GM19240 (cell line): ENCODE results near the gene FBXW2.
"Not testable (repeated sequence)": the region's sequence is repeated elsewhere in the genome, so short reads cannot be mapped to it uniquely, and the experiment has no call there.

Source experiments
- DNase-seq: peaks from one replicate; pipeline ENCODE4 v3.0.0; 2011; ENCODE audit warnings: low spot score; ENCODE audit not compliant: insufficient read length

FBXW2 gene

DNA sequence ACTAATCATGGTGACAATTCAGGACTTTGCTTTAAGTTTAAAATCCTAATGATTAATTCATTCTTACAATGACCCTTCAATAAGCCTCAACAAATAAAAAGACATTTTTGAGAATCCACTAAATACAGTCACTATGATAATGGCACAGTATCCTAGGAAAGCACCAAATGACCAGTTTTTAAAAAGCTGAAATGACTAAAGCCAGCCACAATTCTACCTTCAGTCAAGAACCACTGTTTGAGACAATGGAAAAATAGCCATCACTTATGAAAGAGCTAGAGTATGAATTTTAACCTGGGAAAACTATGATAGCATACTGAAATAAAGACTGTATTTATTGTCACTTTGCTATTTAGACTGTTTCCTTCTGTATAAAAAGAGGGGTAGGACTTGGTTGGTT is 14.0 kb downstream of the FBXW2 start:
- DNase-seq = no peak

DNA sequence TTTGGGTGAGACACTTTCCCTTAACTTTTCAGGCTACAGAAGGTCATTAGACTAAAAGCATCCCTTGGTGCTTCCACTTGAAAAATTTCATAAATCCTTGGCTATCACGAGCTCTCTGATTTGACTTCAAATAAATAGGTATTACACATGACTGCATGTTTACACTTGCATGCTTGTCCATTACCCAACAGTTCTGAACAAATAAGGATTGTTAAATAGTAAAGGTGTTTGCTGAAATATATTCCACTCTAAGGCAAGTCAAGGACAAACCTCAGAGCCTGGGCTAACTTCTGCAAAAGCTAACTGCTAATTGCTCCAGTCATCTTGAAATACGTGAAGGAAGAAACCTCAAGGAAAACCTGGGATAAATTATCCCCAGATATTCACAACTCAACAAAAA is 14.5 kb downstream of the FBXW2 start:
- no peak for DNase-seq

DNA sequence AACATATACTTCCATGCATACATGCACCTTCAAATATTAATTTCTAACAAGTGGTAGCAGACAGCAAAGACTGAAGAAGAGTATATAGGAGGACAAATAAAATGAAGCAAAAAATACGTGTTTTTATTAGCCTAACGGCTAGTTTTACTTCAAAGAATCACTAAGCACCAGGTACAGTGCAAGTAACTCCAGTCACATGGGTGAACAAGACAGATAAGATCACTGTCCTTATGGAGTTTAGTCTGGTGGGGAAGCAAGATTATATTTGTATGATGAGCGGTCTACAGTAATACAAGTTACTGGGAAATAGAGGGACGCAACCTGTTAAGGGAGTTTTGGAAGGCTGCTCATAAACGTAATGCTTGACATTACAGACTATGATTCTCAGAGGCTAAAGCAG is 16.0 kb downstream of the FBXW2 start:
- DNase-seq = no peak

DNA sequence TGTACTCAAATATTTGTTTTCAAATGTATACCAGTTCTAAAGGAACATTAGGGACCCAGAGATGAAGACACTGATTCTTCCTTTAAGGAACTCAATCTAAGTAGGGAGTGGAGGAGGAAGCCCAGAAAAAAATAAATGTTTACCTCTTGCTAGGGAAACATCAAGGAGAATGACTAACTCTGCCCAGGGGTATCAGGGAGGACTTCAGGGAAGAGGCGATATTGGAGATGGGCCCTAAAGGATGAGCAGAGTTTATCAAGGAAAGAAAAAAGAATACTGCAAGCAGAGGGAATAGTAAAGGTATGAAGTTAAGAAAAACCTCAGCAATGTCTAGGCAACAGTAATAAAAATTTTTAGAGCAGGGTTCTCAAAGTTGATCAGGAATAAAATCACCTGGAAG is 16.4 kb downstream of the FBXW2 start:
- no peak for DNase-seq

DNA sequence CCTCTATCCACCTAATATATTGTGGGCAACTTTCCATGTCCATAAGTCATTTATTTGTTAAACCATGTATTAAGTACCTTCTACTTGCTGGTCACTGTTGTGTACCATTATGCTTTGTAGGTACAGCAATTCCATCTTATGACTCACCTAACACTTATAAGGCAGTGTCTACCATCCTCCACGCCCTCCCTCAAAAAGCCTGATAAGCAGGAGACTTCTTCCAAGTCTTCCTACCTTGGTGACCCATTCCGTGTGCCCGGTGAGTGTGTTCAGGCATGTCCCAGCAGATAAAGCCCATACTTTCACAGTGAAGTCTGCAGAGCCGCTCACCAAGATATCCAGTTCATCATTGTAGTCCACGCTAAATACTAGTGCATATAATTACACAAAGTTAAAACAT is 17.4 kb downstream of the FBXW2 start:
- DNase-seq = no peak

DNA sequence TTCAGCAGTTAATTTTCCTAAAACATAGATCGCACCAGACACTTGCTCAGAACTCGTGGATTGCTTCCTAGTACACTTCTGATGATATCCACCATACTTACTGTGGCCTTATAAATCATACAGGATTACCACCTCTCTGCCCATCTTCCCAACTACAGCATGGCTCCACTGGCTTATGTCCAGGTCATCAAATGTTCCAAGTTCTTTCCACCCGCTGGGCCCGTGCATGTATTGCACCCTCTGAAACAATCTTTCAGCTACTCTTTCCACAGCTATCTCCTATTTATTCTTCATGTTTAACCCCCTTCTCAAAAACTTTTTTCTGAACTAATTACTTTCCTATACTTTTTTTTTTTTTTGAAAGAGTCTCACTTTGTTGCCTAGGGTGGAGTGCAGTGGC is 18.5 kb downstream of the FBXW2 start:
- DNase-seq = no peak

DNA sequence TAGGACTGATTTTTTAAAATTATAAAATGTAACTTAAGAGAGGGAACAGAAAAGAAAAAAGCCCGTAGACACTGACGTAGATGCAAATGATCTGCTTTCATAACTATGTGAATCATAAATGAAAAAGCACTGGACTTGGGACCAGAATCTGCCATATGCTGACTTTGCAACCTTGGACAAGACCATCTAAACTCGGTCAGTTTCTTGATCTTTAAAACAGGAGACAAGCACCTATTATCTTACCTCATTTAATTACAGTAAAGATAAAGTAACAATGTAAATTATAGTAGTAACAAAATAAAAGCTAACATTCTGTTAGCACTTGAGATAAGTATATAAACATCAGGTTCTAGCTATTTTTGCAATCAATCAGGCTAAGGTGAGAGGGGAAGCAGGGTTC is 20.0 kb downstream of the FBXW2 start:
- DNase-seq = no peak

DNA sequence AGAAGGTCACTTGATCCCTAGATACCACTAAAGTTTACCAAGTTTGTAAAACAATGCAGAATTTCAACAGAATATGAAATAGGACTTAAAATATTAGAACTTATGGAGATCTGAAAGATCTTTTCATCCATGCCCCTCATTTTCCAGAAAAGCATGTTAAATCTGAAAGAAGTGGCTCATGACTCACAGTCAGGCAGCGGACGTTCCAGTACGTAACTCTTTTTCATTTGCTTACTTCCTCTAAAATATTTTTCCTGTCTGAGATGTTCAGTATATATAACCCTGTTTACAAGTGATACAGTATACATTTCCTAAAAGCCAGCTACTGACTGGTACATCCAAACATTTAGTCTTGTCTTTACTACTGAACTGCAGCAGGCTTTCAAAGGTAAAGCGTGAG is 22.3 kb downstream of the FBXW2 start:
- DNase-seq = no peak

DNA sequence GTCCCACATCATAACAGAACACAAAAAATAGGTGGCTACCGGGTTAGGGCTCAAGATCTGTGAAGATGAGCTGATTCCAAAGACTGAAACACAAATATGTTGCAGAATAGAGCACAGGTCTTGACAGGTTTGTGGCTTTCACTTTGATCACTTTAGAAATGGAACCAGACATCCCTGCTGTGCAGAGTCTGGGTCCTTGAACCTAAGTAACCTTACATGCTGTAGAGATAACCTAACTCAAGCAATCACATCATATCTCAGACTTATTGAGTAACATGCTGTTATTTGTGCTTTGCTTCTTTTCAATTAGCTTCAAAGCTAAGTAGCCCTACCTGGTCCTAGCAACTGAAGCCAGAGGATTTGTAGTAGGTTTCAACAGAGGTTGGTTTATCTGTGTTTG is 24.3 kb downstream of the FBXW2 start:
- DNase-seq = no peak

DNA sequence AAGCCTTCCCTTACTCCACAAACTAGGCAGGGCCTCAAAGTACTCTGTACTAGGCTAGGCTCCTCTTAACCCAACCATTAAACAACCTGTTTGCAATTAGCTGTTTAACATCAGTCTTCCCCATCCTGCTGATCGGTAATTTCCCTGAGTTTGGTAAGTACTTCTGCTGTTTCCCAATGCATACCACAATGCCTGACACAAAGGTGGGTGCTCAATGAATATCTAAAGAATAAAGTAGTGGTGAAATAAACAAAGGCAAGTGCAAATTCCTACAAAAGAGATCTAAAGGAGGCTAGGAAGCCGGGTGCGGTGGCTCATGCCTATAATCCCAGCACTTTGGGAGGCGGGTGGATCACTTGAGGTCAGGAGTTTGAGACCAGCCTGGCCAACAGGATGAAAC is 25.0 kb downstream of the FBXW2 start:
- no peak for DNase-seq

DNA sequence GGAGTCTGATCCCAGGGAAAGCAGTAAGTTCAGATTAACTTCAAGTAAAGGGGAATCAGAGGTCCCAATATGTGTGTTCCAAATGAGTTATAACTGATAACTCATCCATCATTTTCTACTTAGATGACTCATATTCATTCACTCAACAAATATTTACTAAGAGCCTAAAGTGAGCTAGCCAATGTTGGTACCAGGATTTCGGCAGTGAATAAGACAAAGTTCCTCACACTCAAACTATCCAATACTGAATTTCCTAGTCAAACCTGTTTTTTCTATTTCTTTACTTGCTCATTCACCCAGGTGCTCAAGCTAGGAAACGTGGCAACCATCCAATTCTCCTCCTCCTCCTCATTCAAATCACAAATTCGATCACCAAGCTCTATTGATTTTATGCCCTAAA is 25.8 kb downstream of the FBXW2 start:
- DNase-seq = no peak

DNA sequence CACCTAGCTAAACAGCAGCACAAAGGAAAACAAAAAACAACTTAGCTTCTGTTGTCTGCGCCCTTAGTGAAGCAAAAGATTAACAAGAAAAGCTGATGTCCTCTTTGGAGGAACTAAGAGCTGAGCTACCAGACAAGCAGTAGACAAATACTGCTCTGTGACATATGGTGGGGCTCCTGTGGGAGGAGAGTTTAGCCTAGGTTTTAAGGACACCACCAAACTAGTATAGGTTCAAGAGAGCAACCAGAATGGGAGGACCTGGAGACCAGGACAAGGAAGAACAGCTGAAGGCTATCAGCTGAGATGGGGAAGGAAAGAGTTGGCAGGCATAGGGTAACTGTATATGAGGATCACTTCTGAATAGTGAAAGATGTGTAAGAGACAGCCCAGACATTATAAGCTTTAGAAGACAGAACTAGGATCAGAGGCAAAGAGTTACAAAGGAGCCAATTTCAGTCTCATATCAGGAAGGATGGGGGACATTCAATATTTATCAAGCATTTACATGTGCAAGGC is 27.2 kb downstream of the FBXW2 start:
- DNase-seq = no peak

DNA sequence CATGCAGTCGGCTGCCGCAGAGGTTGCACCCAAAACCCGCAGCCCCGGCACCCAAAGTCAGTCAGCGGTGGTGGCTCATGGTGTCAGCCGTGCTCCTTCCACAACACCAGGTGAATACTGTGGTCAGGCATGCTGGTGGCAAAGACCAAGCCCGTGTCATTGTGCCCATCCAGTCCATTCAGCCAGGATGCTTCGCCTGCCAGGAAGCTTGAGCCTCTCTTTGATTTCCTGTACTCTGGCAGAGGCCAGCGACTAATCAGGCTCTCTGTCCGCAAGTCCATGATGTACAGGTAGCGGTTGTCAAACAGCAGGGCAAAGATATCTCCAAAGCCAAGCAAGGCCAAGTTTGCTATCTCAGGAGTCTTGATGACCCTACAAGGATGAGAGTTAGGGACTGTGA is 28.7 kb downstream of the FBXW2 start:
- DNase-seq = no peak

DNA sequence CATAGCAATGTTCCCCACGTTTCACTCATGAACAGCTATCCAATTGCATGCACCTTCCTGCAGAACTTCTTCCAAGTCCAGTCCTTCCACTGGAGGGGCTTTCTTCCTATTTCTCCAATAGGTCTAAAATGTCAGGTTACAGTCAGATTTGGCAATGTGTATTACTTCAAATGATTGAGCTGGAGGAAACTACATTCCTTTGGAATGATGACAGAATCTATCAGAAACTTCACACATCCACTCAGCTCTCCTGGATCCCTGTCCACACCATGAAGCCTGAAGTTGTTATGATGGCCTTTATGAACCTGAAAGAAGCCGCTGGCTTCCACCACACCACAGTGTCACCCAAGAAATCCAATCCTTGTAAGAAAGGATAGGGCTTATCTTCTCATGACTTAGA is 32.2 kb downstream of the FBXW2 start:
- DNase-seq = no peak

DNA sequence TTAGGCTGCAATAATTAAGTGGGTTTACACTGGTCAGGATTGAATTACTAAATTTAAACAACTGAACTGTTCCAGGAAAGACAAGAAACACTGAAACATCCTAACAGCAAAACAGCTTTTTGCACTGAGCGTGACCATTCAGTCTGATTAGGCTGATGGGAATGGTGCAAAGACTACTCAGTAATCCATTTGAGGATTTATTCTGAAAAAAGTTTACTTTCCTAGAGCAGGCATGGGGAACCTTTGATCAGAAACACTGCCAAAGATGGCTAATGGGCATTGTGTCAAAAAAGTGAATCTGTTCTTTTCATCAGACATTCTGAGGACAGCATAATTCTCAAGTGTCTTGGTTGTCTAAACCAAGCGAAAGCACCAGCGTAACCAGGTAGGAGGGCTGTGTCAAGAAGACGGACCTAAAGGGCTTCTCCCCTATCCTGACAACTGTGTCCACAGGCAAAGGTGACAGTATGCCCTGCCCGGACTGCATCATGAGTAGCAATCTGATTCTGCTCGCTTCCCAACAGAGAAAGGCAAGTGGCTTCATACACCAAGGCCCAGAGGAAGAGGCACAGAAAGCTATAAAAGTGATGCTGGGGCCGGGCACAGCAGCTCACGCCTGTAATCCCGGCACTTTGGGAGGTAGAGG is 33.3 kb downstream of the FBXW2 start:
- no peak for DNase-seq

DNA sequence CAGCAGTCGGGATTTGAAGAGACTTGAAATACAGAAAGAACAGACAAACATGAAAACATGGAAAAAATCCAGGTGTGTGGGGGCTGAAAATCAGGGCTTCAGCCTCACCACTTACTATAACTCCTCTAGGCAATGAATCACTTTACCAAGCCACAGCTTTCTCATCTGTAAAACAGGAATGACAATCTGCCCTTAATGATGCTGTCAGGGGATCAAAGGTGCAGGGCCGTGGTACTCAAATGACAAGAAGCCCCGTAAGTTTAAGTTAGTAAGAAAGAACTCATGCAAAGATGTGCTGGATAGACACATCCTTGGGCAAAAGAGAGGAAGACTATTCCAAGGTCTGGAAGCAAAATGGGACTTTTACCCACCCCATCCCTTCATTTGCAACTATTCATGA is 34.7 kb downstream of the FBXW2 start:
- no peak for DNase-seq

DNA sequence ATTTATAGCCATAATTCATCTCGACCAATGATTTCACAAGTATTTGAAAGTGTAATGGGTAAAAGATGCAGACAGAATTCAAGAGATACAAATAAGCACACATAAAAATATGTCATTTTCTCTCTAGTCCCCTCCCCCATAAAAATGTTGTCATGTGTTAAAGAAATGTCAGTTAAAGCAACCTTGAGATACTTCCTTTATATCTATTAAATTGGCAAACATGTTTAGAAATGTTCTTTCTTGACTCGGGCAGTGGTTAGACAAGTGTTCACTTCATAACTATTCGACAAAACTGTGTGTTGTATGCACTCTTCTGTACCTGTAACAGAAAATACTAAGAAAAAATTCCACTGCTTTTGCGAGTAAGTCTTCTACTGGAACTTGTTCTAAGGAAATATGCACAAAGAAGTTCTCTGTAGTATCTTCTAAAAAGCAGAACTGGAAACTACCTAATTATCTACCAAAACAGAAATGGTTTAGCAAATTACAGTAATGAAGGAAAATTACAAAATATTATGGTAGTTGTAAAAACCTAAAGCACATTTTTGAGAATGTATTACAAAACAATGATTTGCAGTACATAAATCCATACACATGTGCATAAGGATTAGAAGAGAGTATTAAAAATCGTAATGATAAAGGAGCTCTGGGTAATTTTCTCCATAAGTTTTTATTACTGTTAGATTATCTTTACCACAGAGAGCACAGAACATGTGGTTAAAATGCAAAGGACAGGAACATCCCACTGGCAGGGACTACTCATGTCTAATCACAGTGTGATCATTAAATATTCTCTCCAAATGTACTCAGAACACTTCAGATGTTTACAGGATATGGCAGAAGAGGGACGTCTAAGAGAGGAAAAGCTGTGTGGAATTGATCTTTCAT is 35.9 kb downstream of the FBXW2 start:
- DNase-seq = no peak

DNA sequence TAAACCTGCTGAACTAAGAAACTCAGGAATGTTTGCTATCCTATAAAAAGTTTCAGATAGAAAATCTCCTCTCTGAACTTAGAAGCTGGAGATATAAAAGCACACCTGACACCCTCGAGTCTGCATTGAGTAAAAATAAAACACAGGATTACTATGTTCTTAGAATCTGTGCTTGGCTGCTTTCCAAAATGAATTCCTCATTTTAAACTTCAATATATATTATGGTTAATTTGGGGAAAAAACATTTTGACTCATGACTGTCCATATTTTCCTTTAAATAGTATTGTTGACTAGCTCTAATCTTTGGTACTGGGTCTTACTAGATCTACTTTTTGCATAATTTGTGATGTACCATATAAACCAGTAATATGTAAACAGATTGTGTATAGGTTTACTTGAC is 36.7 kb downstream of the FBXW2 start:
- no peak for DNase-seq

DNA sequence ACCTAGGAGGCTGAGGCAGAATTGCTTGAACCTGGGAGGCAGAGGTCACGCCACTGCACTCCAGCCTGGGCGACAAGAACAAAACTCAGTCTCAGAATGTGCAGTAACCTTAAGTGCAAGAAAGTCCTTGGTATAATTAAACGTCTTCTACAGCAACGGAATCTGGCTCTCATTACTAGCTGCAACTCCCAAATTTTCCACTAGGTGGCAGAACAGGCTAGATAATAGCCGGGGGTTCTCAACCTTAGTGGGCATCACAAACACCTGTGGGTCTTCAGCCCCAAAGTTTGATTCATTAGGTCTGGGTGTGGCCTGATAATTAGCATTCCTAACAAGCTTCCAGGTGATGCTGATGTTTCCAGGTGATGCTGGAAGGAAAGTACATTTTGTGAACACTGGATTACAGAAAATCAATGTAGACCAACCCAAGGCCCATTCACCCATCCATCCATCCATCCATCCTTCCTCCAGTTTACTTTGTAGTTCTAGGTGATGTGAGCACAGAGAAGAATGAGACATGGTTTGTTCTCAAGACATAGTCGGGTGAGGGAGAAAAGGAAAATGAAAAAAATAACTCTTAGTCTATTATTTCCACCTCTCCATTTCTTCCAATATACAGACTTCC is 37.3 kb downstream of the FBXW2 start:
- peak; percentile 29 for DNase-seq

DNA sequence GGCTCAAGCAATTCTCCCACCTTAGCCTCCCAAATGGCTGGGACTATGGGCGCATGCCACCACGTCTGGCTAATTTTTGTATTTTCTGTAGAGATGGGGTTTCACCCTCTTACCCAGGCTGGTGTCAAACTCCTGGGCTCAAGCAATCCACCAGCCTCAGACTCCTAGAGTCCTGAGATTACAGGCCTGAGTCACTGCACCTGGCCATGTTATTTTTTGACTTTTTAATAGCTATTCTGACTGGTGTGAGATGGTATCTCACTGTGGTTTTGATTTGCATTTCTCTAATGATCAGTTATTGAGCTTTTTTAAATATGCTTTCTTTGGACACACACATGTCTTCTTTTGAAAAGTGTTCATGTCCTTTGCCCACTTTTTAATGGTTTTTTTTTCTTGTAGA is 38.2 kb downstream of the FBXW2 start:
- no peak for DNase-seq

DNA sequence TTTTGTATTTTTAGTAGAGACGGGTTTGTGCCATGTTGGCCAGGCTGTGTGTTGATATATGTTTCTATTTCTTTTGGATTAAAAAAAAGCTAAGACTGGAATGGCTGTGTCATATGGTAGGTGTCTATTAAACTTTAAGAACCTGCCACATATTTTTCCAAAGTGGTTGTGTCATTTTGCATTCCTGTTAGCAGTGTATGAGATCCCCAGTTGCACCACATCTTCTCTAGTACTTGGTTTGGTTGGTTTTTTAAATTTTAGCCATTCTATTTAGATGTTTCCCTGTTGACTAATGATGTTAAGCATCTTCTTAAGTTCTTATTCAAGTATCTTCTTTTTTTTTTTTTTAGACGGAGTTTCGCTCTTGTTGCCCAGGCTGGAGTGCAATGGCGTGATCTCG is 42.8 kb downstream of the FBXW2 start:
- no peak for DNase-seq

DNA sequence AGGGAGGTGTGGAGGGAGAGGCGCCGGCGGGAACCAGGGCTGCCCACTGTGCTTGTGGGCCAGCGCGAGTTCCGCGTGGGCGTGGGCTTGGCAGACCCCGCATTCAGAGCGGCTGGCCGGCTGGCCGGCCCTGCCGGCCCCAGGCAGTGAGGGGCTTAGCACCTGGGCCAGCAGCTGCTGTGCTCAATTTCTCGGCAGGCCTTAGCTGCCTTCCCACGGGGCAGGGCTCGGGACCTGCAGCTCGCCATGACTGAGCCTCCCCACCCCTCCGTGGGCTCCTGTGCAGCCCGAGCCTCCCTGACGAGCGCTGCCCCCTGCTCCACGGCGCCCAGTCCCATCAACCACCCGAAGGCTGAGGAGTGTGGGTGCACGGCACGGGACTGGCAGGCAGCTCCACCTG is 46.9 kb downstream of the FBXW2 start:
- not testable (repeated sequence) for DNase-seq
